Measurements from ENCODE around the gene OR2H1.

The OR2H1 gene

DNA sequence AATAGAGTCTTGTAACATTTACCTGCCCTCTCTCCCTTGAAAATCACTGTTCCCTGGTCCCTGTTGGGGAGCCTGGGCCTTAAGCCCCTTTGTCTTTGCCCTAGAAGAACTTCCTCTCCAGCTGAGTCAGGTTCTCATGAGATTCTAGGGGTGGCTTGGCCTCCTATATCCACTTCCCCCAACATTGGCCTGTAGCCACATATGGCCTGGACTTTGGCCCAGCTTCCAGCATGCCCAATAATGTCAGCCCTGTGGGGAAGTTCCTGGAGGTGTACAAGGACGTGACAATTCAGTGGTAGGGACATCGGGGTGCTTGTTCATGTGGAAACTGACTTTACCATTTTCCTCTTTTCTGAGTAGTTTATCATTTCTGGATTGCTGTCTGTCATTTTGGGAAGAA lies 48.0 kb downstream of the OR2H1 start:
- Histone ChIP-seq H3K27me3 (no peaks in the 10 kb centered on the region), H3K4me1 (ENCODE audit: control insufficient read depth in 1 of 2, insufficient read depth in 1 of 2, low read depth in 1 of 2, low read length in 1 of 2) (no peaks in the 10 kb centered on the region), H3K36me3 (no peaks in the 10 kb centered on the region), H3K27ac (no peak overlapping the region), H3K4me3 (ENCODE audit: low read depth in 1 of 2, low read length in 1 of 2) (no peak overlapping the region), H3K9me3 (no peaks in the 10 kb centered on the region)
- TF ChIP-seq, protein P1, sequence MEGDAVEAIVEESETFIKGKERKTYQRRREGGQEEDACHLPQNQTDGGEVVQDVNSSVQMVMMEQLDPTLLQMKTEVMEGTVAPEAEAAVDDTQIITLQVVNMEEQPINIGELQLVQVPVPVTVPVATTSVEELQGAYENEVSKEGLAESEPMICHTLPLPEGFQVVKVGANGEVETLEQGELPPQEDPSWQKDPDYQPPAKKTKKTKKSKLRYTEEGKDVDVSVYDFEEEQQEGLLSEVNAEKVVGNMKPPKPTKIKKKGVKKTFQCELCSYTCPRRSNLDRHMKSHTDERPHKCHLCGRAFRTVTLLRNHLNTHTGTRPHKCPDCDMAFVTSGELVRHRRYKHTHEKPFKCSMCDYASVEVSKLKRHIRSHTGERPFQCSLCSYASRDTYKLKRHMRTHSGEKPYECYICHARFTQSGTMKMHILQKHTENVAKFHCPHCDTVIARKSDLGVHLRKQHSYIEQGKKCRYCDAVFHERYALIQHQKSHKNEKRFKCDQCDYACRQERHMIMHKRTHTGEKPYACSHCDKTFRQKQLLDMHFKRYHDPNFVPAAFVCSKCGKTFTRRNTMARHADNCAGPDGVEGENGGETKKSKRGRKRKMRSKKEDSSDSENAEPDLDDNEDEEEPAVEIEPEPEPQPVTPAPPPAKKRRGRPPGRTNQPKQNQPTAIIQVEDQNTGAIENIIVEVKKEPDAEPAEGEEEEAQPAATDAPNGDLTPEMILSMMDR (IDR thresholded peaks at IDR 0.05) = no peak

DNA sequence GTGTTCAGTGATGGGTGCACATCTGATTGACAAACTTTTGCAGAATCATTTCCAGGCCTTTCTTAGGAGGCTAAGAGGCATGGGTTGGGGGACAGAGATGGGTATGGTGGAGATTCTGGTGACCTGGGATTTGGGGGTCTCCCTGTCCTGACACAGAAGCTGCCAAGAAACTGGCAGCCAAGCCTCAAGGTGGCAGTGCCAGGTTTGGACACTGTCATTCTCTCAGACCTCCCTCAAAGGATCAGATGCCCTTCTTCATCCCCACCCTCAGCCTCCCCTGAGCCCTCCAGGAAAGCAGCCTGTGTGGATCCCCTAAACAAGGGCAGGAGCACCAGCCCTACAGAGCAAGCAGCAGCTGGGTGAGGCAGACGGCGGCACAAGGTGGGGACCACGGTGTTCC lies 48.9 kb downstream of the OR2H1 start:
- Histone ChIP-seq H3K9me3 (no peaks in the 10 kb centered on the region), H3K27me3 (no peaks in the 10 kb centered on the region), H3K4me1 (ENCODE audit: control insufficient read depth in 1 of 2, insufficient read depth in 1 of 2, low read depth in 1 of 2, low read length in 1 of 2) (no peaks in the 10 kb centered on the region), H3K36me3 (no peaks in the 10 kb centered on the region), H3K27ac (no peak overlapping the region), H3K4me3 (ENCODE audit: low read depth in 1 of 2, low read length in 1 of 2) (no peak overlapping the region)
- TF ChIP-seq, protein P1 (IDR thresholded peaks at IDR 0.05) = no peak

DNA sequence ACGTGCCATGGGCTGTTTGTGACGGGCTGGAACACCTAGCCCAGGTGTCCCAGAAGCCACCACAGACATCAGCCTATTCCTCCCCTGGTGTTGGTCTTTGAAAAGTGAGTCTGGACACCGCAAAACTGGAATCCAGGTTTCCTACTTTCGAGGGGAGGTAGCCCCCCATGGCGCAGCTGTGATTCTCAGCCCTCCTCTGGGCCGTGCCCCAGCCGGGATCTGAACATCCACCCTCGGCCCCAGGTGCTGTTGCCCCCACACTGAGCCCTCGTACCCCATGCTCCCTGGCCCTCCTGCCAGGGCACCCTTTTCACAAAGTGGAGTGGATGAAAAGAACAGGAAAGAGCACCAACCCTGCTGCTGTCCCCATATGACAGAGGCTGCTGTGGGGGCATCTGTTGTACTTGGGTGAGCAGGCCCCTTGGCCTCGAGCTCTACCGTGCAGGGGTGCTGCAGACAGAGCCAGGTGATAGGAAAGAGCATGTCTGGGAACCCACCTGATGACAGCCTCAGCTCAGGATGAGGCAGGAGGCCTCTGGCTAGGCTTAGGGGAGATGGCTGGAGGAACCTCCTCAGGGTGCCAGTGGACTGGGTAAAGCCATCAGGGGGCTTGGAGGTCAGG lies 49.6 kb downstream of the OR2H1 start:
- TF ChIP-seq, protein P1 (IDR thresholded peaks at IDR 0.05) = no peak
- Histone ChIP-seq H3K27me3 (no peaks in the 10 kb centered on the region), H3K27ac (no peak overlapping the region), H3K4me3 (ENCODE audit: low read depth in 1 of 2, low read length in 1 of 2) (no peak overlapping the region), H3K9me3 (no peaks in the 10 kb centered on the region), H3K36me3 (no peaks in the 10 kb centered on the region), H3K4me1 (ENCODE audit: control insufficient read depth in 1 of 2, insufficient read depth in 1 of 2, low read depth in 1 of 2, low read length in 1 of 2) (no peaks in the 10 kb centered on the region)

DNA sequence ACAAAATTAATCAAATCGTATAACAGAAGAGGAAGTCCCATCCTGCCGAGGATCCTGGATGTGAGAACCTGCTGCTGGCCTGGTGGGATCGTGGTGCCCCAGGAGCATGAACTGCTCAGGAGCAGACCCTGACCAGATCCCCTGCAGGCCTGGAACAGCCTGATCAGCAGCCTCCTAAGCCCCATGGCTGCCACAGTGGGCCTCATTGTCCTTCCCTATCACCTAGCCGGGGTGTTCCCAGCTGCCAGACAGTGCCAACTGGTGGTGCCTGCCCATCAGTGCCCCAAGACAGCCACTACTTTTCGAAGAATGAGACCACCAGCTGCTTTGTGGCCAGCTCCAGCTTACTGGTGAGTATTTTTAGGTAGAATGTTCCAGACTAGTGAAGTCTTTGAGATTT lies 50.4 kb downstream of the OR2H1 start:
- Histone ChIP-seq H3K4me1 (ENCODE audit: control insufficient read depth in 1 of 2, insufficient read depth in 1 of 2, low read depth in 1 of 2, low read length in 1 of 2) (no peaks in the 10 kb centered on the region), H3K36me3 (no peaks in the 10 kb centered on the region), H3K27me3 (no peaks in the 10 kb centered on the region), H3K27ac (no peak overlapping the region), H3K4me3 (ENCODE audit: low read depth in 1 of 2, low read length in 1 of 2) (no peak overlapping the region), H3K9me3 (no peaks in the 10 kb centered on the region)
- TF ChIP-seq, protein P1 (IDR thresholded peaks at IDR 0.05) = no peak

DNA sequence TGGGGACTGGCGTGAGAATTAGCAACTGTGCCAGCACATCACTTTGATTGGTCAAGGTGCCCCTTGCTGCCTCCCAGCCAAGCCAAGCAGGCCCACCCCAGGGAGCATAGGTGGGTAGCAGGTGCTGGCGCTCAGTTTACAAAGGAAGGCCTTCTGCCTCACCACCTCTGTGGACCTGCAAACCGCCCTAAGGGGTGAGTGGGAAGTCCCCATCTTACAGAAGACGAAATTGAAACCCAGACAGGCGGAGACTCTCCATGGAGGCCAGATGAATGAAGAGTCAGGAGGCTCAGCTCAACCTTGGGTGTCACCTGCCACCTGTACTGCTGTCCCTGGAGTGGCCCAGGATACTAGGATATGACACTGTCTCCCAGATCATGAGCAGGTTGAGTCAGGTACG lies 52.3 kb downstream of the OR2H1 start:
- Histone ChIP-seq H3K27me3 (no peaks in the 10 kb centered on the region), H3K4me1 (ENCODE audit: control insufficient read depth in 1 of 2, insufficient read depth in 1 of 2, low read depth in 1 of 2, low read length in 1 of 2) (no peaks in the 10 kb centered on the region), H3K36me3 (no peaks in the 10 kb centered on the region), H3K27ac (no peak overlapping the region), H3K4me3 (ENCODE audit: low read depth in 1 of 2, low read length in 1 of 2) (no peak overlapping the region), H3K9me3 (no peaks in the 10 kb centered on the region)
- TF ChIP-seq, protein P1 (IDR thresholded peaks at IDR 0.05) = no peak

DNA sequence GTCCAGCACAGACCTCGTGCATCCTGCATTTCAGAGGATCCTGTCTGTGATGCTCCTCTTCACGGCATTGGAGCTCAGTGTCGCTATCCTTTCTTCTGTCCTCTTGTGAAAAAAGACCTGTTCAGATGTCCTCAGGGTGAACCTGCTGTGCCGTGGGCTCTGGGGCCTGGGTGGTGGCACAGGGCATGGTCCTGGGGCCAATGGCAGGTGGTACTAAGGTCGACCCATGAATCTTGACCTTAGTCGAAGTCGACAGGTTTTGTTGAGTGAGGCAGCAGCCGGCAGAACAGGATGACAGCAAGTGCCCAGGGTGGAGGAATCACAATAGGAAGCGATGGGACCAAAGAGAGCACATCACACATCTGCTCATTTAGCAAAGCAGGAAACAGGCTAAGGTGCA lies 52.8 kb downstream of the OR2H1 start:
- Histone ChIP-seq H3K9me3 (no peaks in the 10 kb centered on the region), H3K27ac (no peak overlapping the region), H3K36me3 (no peaks in the 10 kb centered on the region), H3K27me3 (no peaks in the 10 kb centered on the region), H3K4me1 (ENCODE audit: control insufficient read depth in 1 of 2, insufficient read depth in 1 of 2, low read depth in 1 of 2, low read length in 1 of 2) (no peaks in the 10 kb centered on the region), H3K4me3 (ENCODE audit: low read depth in 1 of 2, low read length in 1 of 2) (no peak overlapping the region)
- TF ChIP-seq, protein P1 (IDR thresholded peaks at IDR 0.05) = no peak

Measured in neutrophil (primary cell).